HG02852 (cell line): ENCODE data around the gene PIK3R2.
"Not testable (repeated sequence)": the region's sequence is repeated elsewhere in the genome, so short reads cannot be mapped to it uniquely, and the experiment has no call there.

ENCODE experiments used
- ATAC-seq: cut with Tn5 transposase; IDR thresholded peaks from one replicate; pipeline ENCODE4 v1.9.1; 2021; ENCODE audit warnings: mild to moderate bottlenecking, moderate library complexity; ENCODE audit not compliant: unreplicated experiment

The PIK3R2 gene

GRCh38 chr19:18150776-18151624, 2.0 kb upstream of the PIK3R2 start:
- no peak for ATAC-seq

- peak; percentile 61 for ATAC-seq
Observed at GRCh38 chr19:18152442-18152816, 534 bp upstream of the PIK3R2 start.

- ATAC-seq: no peak
Observed at GRCh38 chr19:18153556-18154134, 682 bp downstream of the PIK3R2 start.

GRCh38 chr19:18155095-18156087, 2.4 kb downstream of the PIK3R2 start:
- no peak for ATAC-seq

- ATAC-seq: no peak
Observed at GRCh38 chr19:18156268-18156667, 3.3 kb downstream of the PIK3R2 start.

- ATAC-seq: no peak
Observed at GRCh38 chr19:18156841-18157464, 4.0 kb downstream of the PIK3R2 start.

- ATAC-seq: no peak
Observed at GRCh38 chr19:18157465-18158063, 4.6 kb downstream of the PIK3R2 start.

GRCh38 chr19:18158467-18158866, 5.5 kb downstream of the PIK3R2 start:
- no peak for ATAC-seq

GRCh38 chr19:18159059-18159616, 6.2 kb downstream of the PIK3R2 start:
- ATAC-seq: not testable (repeated sequence)

GRCh38 chr19:18159810-18160209, 6.8 kb downstream of the PIK3R2 start:
- no peak for ATAC-seq

- ATAC-seq: no peak
Observed at GRCh38 chr19:18160493-18160970, 7.6 kb downstream of the PIK3R2 start.

GRCh38 chr19:18160971-18161635, 8.1 kb downstream of the PIK3R2 start:
- peak; percentile 83 for ATAC-seq

- no peak for ATAC-seq
Observed at GRCh38 chr19:18161636-18162002, 8.7 kb downstream of the PIK3R2 start.

GRCh38 chr19:18164072-18164471, 11.1 kb downstream of the PIK3R2 start:
- ATAC-seq: no peak

GRCh38 chr19:18165794-18166544, 13.0 kb downstream of the PIK3R2 start:
- ATAC-seq: no peak

GRCh38 chr19:18167011-18167410, 14.0 kb downstream of the PIK3R2 start:
- no peak for ATAC-seq

- ATAC-seq: no peak
Observed at GRCh38 chr19:18167975-18168645, 15.1 kb downstream of the PIK3R2 start.

- ATAC-seq: no peak
Observed at GRCh38 chr19:18168673-18169381, 15.9 kb downstream of the PIK3R2 start.
